Mesendoderm (in vitro differentiated cells): Measurements from ENCODE around the gene IRX4.

Experiments
- DNase-seq: peaks from one replicate; pipeline ENCODE4 v3.0.0; 2013
- H2AK5ac ChIP-seq: 2 replicates; pipeline ENCODE4 v1.6.1; 2013; ENCODE audit warnings: low read length, inconsistent platforms
- H2BK120ac ChIP-seq: 2 replicates; pipeline ENCODE4 v1.6.1; 2013; ENCODE audit warnings: low read depth, mild to moderate bottlenecking, low read length, moderate library complexity, mixed read lengths
- H2BK15ac ChIP-seq: replicated peaks from 2 replicates; pipeline ENCODE4 v1.6.1; 2013; ENCODE audit warnings: low read depth, mild to moderate bottlenecking, moderate library complexity
- H2BK5ac ChIP-seq: 2 replicates; pipeline ENCODE4 v1.6.1; 2013; ENCODE audit warnings: low read length, inconsistent platforms
- H3K18ac ChIP-seq: 2 replicates; pipeline ENCODE4 v1.6.1; 2013; ENCODE audit warnings: mild to moderate bottlenecking, low read length, mixed read lengths
- H3K23ac ChIP-seq: one replicate; pipeline ENCODE4 v1.6.1; 2013; ENCODE audit warnings: low read length
- H3K27ac ChIP-seq: 2 replicates; pipeline ENCODE4 v1.5.1; 2013; ENCODE audit warnings: low read depth, mild to moderate bottlenecking, inconsistent platforms, low read length, moderate library complexity
- H3K27me3 ChIP-seq: 2 replicates; pipeline ENCODE4 v1.6.1; 2013; ENCODE audit warnings: low read length, control low read depth, mild to moderate bottlenecking, inconsistent platforms; ENCODE audit not compliant: insufficient read depth, poor library complexity
- H3K36me3 ChIP-seq: 2 replicates; pipeline ENCODE4 v1.6.1; 2013; ENCODE audit warnings: low read length, inconsistent platforms; ENCODE audit not compliant: control insufficient read depth, insufficient read depth
- H3K4ac ChIP-seq: one replicate; pipeline ENCODE4 v1.6.1; 2013; ENCODE audit warnings: low read depth, mild to moderate bottlenecking, low read length, moderate library complexity
- H3K4me1 ChIP-seq: 2 replicates; pipeline ENCODE4 v1.6.1; 2013; ENCODE audit warnings: low read depth, low read length, inconsistent platforms; ENCODE audit not compliant: control insufficient read depth
- H3K4me2 ChIP-seq: 2 replicates; pipeline ENCODE4 v1.6.1; 2013; ENCODE audit warnings: low read length
- H3K4me3 ChIP-seq: 2 replicates; pipeline ENCODE4 v1.5.1; 2013; ENCODE audit warnings: mild to moderate bottlenecking, low read length
- H3K56ac ChIP-seq: one replicate; pipeline ENCODE4 v1.6.1; 2013; ENCODE audit warnings: low read length
- H3K79me1 ChIP-seq: 2 replicates; pipeline ENCODE4 v1.6.1; 2013; ENCODE audit warnings: low read length, inconsistent platforms
- H3K79me2 ChIP-seq: 2 replicates; pipeline ENCODE4 v1.6.1; 2013; ENCODE audit warnings: mild to moderate bottlenecking, low read length; ENCODE audit not compliant: control insufficient read depth, insufficient read depth
- H3K9ac ChIP-seq: 2 replicates; pipeline ENCODE4 v1.6.1; 2013; ENCODE audit warnings: low read length, inconsistent platforms
- H4K5ac ChIP-seq: one replicate; pipeline ENCODE4 v1.6.1; 2013; ENCODE audit warnings: low read length
- H4K8ac ChIP-seq: one replicate; pipeline ENCODE4 v1.6.1; 2013; ENCODE audit warnings: low read depth, mild to moderate bottlenecking, control low read depth, low read length, moderate library complexity
- WGBS: extraction: QIAGEN DNeasy Blood & Tissue Kit; methylation state at CpG from one replicate; pipeline ENCODE4 v1.1.7; 2013; ENCODE audit warnings: low lambda C conversion rate, missing lambda C conversion rate; ENCODE audit not compliant: insufficient coverage; ENCODE audit errors: extremely low coverage; 5-methylcytosine and 5-hydroxymethylcytosine counted together

IRX4 gene

GRCh38 chr5:1858436-1858835 lies 24.3 kb downstream of the IRX4 start:
- no peak overlapping the region for H2BK120ac ChIP-seq
- no peak overlapping the region for H2BK5ac ChIP-seq
- H3K23ac ChIP-seq = no peak overlapping the region
- H3K79me1 ChIP-seq = no peaks in the 10 kb centered on the region
- no peaks in the 10 kb centered on the region for H3K36me3 ChIP-seq
- no peak overlapping the region for H2BK15ac ChIP-seq
- H4K8ac ChIP-seq = no peak overlapping the region
- H3K79me2 ChIP-seq = no peaks in the 10 kb centered on the region
- no peak overlapping the region for H3K27ac ChIP-seq
- H3K4me2 ChIP-seq = no peak overlapping the region
- no peaks in the 10 kb centered on the region for H3K4me1 ChIP-seq
- no peak overlapping the region for H3K4me3 ChIP-seq
- H2AK5ac ChIP-seq = no peak overlapping the region
- H4K5ac ChIP-seq = no peak overlapping the region
- no CpG with 5 or more reads among the region's 16 CpGs for WGBS
- no peak overlapping the region for H3K56ac ChIP-seq
- DNase-seq = no peak
- no peak overlapping the region for H3K9ac ChIP-seq
- no peak overlapping the region for H3K4ac ChIP-seq
- no peaks in the 10 kb centered on the region for H3K27me3 ChIP-seq
- H3K18ac ChIP-seq = no peak overlapping the region

DNA sequence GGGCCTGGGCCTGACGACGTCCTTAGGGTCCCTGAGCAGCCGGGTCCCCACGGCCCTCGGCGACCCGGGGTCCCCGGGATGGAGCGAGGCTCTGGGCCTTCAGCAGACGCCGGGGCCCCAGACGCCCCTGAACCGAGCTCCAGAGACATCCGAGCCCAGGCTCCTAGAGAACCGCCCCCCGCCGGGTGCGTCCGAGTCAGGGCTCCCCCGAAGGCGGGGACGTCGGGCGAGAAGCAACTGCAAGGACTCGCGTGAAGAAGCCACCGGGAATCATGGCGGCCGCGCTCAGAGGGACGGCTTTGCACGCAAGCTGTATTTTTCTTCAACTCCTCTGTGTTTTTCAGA lies 25.5 kb downstream of the IRX4 start:
- Histone ChIP-seq H3K56ac (no peak overlapping the region), H2BK120ac (no peak overlapping the region), H3K27me3 (peaks cover 2% of the 10 kb centered on the region), H3K4ac (no peak overlapping the region), H3K23ac (no peak overlapping the region), H3K9ac (no peak overlapping the region), H3K79me1 (no peaks in the 10 kb centered on the region), H3K27ac (no peak overlapping the region), H3K4me2 (no peak overlapping the region), H4K5ac (no peak overlapping the region), H2BK15ac (no peak overlapping the region), H3K36me3 (no peaks in the 10 kb centered on the region), H3K18ac (no peak overlapping the region), H4K8ac (no peak overlapping the region), H3K4me3 (no peak overlapping the region), H2BK5ac (no peak overlapping the region), H3K79me2 (no peaks in the 10 kb centered on the region), H3K4me1 (no peaks in the 10 kb centered on the region), H2AK5ac (no peak overlapping the region)
- WGBS = no CpG with 5 or more reads among the region's 32 CpGs
- no peak for DNase-seq

DNA sequence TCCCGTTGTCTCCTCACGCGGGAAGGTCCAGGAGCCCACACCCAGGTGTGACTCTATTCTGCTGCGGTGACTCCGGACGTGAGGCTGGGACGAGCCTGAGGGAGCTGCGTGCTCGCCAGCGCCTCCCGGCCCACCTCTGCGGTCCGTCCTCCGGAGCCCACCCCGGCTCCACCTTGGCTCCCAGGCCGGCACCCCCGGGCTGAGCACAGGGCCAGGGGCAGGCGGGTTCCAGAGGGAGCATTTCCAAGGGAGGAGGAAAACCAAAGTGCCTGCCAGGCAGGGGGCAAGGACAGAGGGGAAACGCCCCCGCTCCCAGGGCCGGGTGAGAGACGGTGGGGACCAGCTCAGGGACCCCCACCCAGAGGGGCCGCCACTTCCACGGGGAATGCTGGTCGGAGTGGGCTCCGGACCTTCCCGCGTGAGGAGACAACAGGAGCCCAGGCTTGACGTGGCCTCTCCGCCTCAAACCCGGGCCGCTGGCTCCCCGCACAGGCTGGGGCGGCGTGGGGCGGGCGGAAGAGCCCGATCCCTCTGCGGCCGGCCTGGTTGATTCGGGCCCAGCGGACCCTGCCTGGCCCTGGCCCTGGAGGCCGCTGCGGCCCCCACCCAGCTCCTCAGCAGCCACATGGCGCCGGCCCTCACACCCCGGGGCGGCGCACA lies 26.0 kb downstream of the IRX4 start:
- WGBS = no CpG with 5 or more reads among the region's 49 CpGs
- H2BK15ac ChIP-seq = no peak overlapping the region

GRCh38 chr5:1855596-1855995 lies 27.1 kb downstream of the IRX4 start:
- no peak overlapping the region for H4K5ac ChIP-seq
- no peak overlapping the region for H2BK120ac ChIP-seq
- no peak overlapping the region for H3K56ac ChIP-seq
- H2AK5ac ChIP-seq = no peak overlapping the region
- no CpG with 5 or more reads among the region's 17 CpGs for WGBS
- no peak overlapping the region for H4K8ac ChIP-seq
- H3K4ac ChIP-seq = no peak overlapping the region
- H3K27me3 ChIP-seq = peaks cover 9% of the 10 kb centered on the region
- H3K4me1 ChIP-seq = no peaks in the 10 kb centered on the region
- H3K4me2 ChIP-seq = no peak overlapping the region
- no peak overlapping the region for H3K4me3 ChIP-seq
- H3K9ac ChIP-seq = no peak overlapping the region
- H3K23ac ChIP-seq = no peak overlapping the region
- H3K18ac ChIP-seq = no peak overlapping the region
- no peaks in the 10 kb centered on the region for H3K79me1 ChIP-seq
- no peak overlapping the region for H2BK15ac ChIP-seq
- no peaks in the 10 kb centered on the region for H3K79me2 ChIP-seq
- no peak for DNase-seq
- H3K36me3 ChIP-seq = no peaks in the 10 kb centered on the region
- H2BK5ac ChIP-seq = no peak overlapping the region
- H3K27ac ChIP-seq = no peak overlapping the region

More for the DNA sequence above, 26.0 kb downstream of the IRX4 start:
- H4K5ac ChIP-seq = no peak overlapping the region
- H3K36me3 ChIP-seq = no peaks in the 10 kb centered on the region
- H3K18ac ChIP-seq = no peak overlapping the region
- H3K4me3 ChIP-seq = no peak overlapping the region
- no peaks in the 10 kb centered on the region for H3K79me2 ChIP-seq
- H2BK5ac ChIP-seq = no peak overlapping the region
- no peak overlapping the region for H3K9ac ChIP-seq
- H4K8ac ChIP-seq = no peak overlapping the region
- no peaks in the 10 kb centered on the region for H3K4me1 ChIP-seq
- no peaks in the 10 kb centered on the region for H3K79me1 ChIP-seq
- H3K56ac ChIP-seq = no peak overlapping the region
- H2AK5ac ChIP-seq = no peak overlapping the region
- peaks cover 4% of the 10 kb centered on the region for H3K27me3 ChIP-seq
- H3K4ac ChIP-seq = no peak overlapping the region
- H2BK120ac ChIP-seq = no peak overlapping the region
- DNase-seq = no peak
- H3K27ac ChIP-seq = no peak overlapping the region
- no peak overlapping the region for H3K4me2 ChIP-seq
- H3K23ac ChIP-seq = no peak overlapping the region

- H2BK15ac ChIP-seq = no peak overlapping the region
- no peaks in the 10 kb centered on the region for H3K4me1 ChIP-seq
- no peak overlapping the region for H3K4me3 ChIP-seq
- no peak overlapping the region for H3K27ac ChIP-seq
- peaks cover 15% of the 10 kb centered on the region for H3K27me3 ChIP-seq
- H4K8ac ChIP-seq = no peak overlapping the region
- no peak for DNase-seq
- no peak overlapping the region for H2BK5ac ChIP-seq
- H3K56ac ChIP-seq = no peak overlapping the region
- no peak overlapping the region for H2AK5ac ChIP-seq
- no CpG with 5 or more reads among the region's 3 CpGs for WGBS
- H3K18ac ChIP-seq = no peak overlapping the region
- H3K79me2 ChIP-seq = no peaks in the 10 kb centered on the region
- H3K9ac ChIP-seq = no peak overlapping the region
- H3K79me1 ChIP-seq = no peaks in the 10 kb centered on the region
- no peak overlapping the region for H3K23ac ChIP-seq
- no peak overlapping the region for H2BK120ac ChIP-seq
- H3K4ac ChIP-seq = no peak overlapping the region
- no peak overlapping the region for H4K5ac ChIP-seq
- no peaks in the 10 kb centered on the region for H3K36me3 ChIP-seq
- no peak overlapping the region for H3K4me2 ChIP-seq
These were observed 27.6 kb downstream of the IRX4 start for GRCh38 chr5:1855075-1855474.

GRCh38 chr5:1853531-1853930 lies 29.2 kb downstream of the IRX4 start:
- H4K8ac ChIP-seq = no peak overlapping the region
- no peak overlapping the region for H3K4me3 ChIP-seq
- H2BK120ac ChIP-seq = no peak overlapping the region
- H3K9ac ChIP-seq = no peak overlapping the region
- H4K5ac ChIP-seq = no peak overlapping the region
- H3K79me2 ChIP-seq = no peaks in the 10 kb centered on the region
- H3K4me1 ChIP-seq = no peaks in the 10 kb centered on the region
- H3K4ac ChIP-seq = no peak overlapping the region
- H3K23ac ChIP-seq = no peak overlapping the region
- H3K36me3 ChIP-seq = no peaks in the 10 kb centered on the region
- H3K27ac ChIP-seq = no peak overlapping the region
- H3K18ac ChIP-seq = no peak overlapping the region
- H3K27me3 ChIP-seq = peaks cover 27% of the 10 kb centered on the region
- H2BK15ac ChIP-seq = no peak overlapping the region
- no CpG with 5 or more reads among the region's 8 CpGs for WGBS
- no peak overlapping the region for H2AK5ac ChIP-seq
- no peak for DNase-seq
- no peak overlapping the region for H3K4me2 ChIP-seq
- H3K79me1 ChIP-seq = no peaks in the 10 kb centered on the region
- H2BK5ac ChIP-seq = no peak overlapping the region
- no peak overlapping the region for H3K56ac ChIP-seq
